GM21717 (cell line): ENCODE results near the gene TTC22.

Source experiments
- ATAC-seq: cut with Tn5 transposase; IDR thresholded peaks from one replicate; pipeline ENCODE4 v1.9.1; 2021; ENCODE audit warnings: mild to moderate bottlenecking, moderate library complexity; ENCODE audit not compliant: unreplicated experiment

Gene TTC22

GRCh38 chr1:54800899-54801759 is at the start of gene TTC22:
TSS of gene TTC22 (minus strand) at chr1:54801323. CDS start at chr1:54801163, 160 bp downstream.
- ATAC-seq = peak; percentile 43

DNA sequence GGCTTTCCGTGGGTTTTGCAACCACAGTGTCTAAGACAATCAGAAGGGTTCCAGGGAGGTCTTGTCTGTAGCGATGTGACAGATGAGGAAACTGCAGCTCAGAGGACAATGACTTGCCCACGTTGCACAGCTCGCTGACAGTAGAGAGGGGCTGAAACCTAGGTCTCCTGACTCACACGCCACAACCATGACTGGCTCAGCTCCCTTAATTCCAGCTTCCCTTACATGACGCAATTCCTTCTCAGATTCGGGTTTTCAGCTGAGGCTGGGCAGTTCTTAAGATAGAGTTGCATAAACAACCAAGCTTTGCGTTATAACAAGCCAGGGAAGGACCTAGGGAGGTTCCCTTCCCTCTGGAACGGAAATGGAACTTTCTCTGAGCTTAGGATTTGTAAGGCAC is 49.6 kb upstream of the TTC22 start:
- no peak for ATAC-seq

- no peak for ATAC-seq
Observed at GRCh38 chr1:54850069-54850730, 49.1 kb upstream of the TTC22 start.

- ATAC-seq = no peak
Observed at GRCh38 chr1:54849219-54850068, 48.3 kb upstream of the TTC22 start.

- ATAC-seq = no peak
Observed at GRCh38 chr1:54848134-54848948, 47.2 kb upstream of the TTC22 start.

GRCh38 chr1:54846716-54847284 is 45.7 kb upstream of the TTC22 start:
- ATAC-seq = no peak

DNA sequence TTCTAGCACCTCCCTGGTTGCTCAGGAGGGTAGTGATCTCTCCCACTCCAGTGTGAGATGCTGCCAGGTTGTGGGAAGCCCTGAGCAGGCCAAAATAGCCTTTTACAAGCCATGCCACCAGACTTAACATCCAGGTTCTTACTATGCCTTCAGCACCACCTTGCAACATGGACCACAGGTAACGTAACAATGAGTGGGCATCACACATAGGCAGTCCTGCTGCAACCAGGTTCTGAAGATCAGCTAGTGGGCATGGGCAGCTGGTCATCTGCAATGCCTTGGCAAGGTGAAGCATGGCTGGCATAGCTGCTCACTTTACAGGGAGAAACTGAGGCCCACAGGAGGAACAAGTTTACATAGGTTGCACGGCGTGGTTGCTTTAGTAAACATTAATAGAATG is 45.2 kb upstream of the TTC22 start:
- ATAC-seq = no peak

GRCh38 chr1:54845772-54846171 is 44.6 kb upstream of the TTC22 start:
- ATAC-seq = no peak

GRCh38 chr1:54844564-54844963 is 43.4 kb upstream of the TTC22 start:
- no peak for ATAC-seq

DNA sequence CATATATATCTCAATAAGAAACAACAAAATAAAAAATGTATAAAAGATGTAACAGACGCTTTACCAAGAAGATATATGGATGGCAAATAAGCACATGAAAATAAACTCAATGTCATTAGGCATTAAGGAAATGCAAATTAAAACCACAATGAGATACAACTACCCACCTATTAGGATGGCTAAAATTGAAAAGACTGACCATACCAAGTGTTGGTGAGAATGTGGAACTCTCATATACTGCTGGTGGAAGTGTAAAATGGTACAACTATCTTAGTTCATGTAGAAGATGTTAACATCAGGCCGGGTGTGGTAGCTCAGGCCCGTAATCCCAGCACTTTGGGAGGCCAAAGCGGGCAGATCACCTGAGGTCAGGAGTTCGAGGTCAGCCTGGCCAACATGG is 42.3 kb upstream of the TTC22 start:
- ATAC-seq = no peak

GRCh38 chr1:54842963-54843362 is 41.8 kb upstream of the TTC22 start:
- ATAC-seq = no peak

DNA sequence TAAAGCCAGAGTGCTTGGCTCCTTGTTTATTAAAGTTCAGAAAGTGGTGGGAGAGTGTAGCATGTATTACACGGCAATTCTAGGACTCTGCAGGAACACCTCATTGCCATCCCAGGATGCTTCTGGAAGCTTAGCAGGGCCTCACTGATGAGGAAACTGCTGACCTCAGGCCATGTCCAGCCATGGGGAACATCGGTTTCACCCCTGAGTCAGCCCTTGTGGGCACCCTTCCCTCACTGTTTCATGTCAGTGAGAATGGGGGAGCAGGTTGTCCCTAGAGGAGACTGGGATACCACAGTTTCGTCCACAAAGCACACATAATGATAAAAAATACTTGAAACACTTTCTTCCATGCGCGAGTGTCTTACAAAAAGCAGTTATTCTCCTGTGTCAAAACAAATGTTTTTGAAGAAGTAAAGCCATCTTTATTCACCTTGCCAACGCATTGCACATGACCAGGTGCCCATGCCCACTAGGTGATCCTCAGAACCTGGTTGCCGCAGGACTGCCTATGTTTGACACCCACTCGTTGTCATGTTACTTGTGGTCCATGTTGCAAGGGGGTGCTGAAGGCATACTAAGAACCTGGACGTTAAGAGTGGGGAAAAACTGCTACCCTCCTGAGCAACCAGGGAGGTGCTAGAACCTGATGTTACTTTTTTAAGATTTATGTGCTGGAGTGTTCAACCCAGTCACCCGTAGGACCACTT is 41.2 kb upstream of the TTC22 start:
- no peak for ATAC-seq

DNA sequence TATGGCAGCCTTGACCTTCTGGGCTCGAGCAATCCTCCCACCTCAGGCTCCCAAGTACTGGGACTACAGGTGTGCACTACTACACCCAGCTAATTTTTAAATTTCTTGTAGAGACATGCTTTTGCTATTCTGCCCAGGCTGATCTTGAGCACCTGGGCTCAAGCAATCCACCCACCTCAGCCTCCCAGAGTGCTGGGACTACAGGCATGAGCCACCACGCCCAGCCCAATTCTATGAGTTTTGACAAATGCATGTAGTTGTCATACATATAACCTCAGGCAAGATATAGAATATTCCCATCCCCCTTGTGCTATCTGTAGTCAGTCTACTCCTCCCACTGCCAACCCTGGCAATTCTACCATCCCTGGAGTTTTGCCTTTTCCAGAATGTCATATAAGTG is 38.7 kb upstream of the TTC22 start:
- no peak for ATAC-seq

- no peak for ATAC-seq
Observed at GRCh38 chr1:54838565-54839180, 37.5 kb upstream of the TTC22 start.

DNA sequence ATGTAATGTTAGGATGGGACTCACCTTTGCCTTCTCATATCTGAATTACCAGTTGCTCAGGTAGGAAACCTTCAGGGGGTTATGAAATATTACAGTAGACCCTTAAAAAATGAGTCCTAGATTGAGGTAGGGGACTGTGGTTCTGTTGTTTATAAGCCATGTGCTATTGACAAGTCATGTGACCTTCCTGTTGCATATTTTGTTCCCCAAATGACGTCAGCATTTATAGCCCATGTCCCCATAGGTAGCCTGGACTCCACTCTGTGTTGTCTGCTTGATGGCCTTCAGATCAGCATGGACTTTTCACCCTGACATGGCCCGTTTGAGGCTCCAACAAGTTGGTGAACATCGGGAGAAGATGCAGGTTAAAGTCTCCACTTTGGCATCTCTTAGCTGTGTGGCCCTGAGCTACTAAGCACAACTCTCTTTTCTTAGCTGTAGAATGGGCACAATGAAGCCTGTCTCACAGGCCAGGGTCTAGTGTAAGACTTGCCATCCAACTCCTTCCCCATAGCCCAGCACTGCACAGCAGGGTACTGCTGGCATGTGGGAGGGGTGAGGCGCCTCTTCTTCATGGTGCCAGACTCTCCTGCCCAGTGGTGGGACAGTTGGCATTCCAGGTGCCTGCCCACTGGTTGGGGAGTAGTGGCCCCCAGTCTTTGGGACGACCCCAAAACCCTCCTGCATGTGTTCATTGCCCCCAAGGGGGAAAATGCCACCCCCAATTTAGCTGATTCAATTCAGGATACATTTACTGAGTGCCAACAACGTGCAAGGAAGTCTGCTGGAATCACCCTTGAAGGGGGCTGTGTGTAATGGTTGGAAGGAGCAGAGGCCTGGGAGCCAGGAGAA is 36.1 kb upstream of the TTC22 start:
- ATAC-seq = no peak

DNA sequence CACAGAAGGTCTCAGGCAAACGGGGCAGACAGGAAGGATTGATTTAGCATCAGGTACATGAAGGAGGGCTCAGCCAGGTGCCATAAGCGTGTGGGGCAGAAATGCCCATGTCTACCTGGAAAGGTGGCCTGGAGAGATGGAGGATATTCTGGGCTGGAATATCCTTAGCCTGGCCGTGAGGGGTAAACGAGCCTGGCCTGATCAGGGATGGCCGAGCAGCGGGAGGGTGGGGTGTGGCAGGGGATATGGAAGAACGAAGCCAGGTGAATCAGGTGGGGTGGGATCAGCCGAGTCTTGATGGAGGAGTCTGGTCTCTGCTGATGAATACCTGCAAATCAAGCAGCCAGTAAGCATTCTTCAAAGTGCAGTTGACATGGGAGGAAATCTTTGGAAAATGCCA is 35.5 kb upstream of the TTC22 start:
- no peak for ATAC-seq

GRCh38 chr1:54835970-54836369 is 34.8 kb upstream of the TTC22 start:
- ATAC-seq = no peak
